Retinal pigment epithelial cell (primary cell): Measurements from ENCODE around the gene TBC1D14.

Experiments
- DNase-seq: peaks from one replicate; pipeline ENCODE4 v3.0.0-alpha.2; 2010; ENCODE audit warnings: low read depth
- H3K4me3 ChIP-seq: 2 replicates; pipeline ENCODE4 v1.5.1; 2011; ENCODE audit warnings: mild to moderate bottlenecking, low read length, control low read depth, moderate library complexity
- TF ChIP-seq, protein P1 (sequence below): conservative IDR thresholded peaks from 2 replicates; pipeline ENCODE4 v1.5.1; 2011; ENCODE audit warnings: low read depth, low read length, control low read depth, inconsistent platforms

The TBC1D14 gene

DNA sequence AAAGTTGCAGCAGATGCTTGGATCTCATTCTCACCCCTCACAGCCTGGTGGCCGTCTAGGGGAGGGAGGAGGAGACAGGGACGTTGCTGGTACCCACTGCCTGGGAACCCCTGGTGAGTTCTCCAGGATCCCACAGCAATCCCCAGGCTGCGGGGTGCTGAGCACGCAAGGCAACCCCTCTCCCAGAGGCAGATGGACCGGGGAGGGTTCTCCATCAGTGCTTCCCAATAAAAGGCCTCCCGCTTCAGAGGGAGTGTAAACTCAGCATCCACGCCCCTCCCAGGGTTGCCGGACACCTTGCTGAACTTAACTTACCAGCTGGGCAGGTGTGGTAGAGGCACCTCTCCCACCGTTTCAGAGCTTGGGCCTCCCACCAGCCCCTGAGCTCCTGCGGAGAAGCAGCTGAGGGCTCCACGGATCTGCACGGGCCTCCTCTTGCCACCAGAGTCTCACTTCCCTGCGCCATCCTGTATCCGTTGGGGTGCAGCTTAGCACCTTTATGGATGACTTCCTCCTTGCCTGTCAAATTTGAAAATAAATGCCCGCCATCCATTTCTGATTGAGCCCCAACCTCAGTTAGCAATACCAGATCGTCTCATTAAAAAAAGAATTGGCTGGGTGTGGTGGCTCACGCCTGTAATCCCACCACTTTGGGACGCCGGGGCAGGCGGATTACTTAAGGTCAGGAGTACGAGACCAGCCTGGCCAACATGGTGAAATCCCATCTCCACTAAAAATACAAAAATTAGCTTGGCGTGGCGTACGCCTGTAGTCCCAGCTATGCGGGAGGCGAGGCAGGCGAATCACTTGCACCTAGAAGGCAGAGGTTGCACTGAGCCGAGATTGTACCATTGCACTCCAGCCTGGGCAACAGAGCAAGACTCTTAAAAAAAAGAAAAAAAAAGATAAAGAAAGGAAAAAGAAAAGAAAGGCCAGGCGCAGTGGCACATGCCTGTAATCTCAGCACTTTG lies 14.8 kb upstream of the TBC1D14 start:
- DNase-seq: no peak
- TF ChIP-seq, protein P1, sequence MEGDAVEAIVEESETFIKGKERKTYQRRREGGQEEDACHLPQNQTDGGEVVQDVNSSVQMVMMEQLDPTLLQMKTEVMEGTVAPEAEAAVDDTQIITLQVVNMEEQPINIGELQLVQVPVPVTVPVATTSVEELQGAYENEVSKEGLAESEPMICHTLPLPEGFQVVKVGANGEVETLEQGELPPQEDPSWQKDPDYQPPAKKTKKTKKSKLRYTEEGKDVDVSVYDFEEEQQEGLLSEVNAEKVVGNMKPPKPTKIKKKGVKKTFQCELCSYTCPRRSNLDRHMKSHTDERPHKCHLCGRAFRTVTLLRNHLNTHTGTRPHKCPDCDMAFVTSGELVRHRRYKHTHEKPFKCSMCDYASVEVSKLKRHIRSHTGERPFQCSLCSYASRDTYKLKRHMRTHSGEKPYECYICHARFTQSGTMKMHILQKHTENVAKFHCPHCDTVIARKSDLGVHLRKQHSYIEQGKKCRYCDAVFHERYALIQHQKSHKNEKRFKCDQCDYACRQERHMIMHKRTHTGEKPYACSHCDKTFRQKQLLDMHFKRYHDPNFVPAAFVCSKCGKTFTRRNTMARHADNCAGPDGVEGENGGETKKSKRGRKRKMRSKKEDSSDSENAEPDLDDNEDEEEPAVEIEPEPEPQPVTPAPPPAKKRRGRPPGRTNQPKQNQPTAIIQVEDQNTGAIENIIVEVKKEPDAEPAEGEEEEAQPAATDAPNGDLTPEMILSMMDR: no peak

DNA sequence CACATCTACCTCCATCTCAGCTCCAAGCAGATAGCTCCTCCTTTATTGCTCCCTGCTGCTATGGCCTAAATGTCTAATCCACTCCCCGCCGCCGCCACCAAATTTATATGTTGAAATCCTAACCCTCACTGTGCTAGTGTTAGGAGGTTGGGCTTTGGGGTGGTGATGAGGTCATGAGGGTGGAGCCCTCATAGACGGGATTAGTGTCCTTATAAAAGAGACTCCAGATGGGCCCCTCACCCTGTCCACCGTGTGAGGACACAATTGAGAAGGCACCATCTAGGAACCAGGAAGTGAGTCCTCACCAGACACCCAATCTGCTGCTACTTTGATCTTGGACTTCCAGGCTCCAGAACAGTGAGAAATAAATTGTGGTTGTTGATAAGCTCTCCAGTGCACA lies 13.6 kb upstream of the TBC1D14 start:
- H3K4me3 ChIP-seq: no peak overlapping the region
- no peak for DNase-seq
- TF ChIP-seq, protein P1: no peak

More for the DNA sequence above, 14.8 kb upstream of the TBC1D14 start:
- H3K4me3 ChIP-seq: no peak overlapping the region

DNA sequence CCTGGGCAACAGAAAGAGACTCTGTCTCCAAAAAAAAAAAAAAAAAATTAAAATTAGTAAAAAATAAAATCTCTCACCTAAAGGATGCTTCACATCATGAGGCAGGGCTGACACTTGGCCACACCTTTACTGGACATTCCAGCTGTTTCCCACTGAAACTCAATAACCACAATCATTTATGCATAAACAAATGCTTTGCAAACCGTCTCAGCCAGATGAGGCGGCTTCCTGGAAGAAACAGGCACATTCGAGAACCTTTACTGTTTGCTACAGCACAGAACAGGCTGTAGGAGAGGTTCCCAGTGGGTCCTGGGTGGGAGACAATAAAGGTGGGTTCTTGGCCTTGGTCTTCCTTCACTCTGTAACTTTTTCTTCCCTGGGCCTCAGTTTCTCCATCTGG lies 10.9 kb upstream of the TBC1D14 start:
- no peak overlapping the region for H3K4me3 ChIP-seq
- DNase-seq: no peak
- TF ChIP-seq, protein P1: no peak

DNA sequence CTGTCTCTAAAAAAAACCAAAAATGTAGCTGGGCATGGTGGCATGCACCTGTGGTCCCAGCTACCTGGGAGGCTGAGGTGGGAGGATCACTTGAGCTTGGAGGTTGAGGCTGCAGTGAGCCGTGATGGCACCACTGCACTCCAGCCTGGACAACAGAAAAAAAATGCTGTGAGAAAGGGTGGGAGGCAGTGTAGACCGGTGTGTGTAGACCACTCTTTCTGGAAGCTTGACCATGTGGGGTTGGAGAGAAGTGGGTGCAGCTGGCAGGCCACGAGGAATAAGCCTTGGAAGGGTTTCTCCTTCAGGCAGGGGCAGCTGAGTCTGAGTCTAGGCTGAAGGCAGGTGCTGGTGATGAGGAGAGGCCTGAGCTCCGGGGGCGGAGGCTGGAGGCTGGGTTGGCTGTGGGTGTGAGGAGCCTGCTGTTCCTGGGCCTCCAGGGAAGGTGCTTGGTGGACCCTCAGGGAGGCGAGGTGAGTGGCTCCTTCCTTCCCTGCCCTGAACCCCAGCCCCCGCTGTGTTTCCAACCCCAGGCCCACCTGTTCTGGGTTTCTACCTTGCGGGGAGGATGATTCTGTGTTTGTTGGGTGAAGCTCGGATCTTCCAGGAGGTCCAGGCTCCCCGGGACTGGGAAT lies 9.3 kb upstream of the TBC1D14 start:
- no peak overlapping the region for H3K4me3 ChIP-seq
- TF ChIP-seq, protein P1: no peak
- DNase-seq: no peak

DNA sequence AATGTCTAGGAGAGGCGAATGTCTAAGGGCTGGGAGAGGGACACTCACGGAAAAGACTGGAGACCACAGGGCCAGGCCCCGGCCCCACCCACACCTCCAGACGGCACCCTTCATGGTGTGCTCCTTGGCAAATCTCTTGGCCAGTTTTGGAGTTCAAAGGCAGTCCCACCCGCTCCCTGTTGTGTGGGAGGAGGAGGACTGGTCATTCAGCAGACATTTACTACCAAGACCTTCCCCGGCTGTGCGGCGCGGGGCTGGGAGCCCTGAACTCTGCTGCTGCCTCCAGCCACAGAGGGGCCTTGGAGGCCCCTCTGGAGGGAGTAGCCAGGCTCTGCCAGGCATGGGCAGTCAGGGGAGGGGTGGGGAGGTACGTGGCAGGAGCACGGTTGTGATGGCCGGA lies 8.7 kb upstream of the TBC1D14 start:
- TF ChIP-seq, protein P1: no peak
- H3K4me3 ChIP-seq: no peak overlapping the region
- DNase-seq: no peak

DNA sequence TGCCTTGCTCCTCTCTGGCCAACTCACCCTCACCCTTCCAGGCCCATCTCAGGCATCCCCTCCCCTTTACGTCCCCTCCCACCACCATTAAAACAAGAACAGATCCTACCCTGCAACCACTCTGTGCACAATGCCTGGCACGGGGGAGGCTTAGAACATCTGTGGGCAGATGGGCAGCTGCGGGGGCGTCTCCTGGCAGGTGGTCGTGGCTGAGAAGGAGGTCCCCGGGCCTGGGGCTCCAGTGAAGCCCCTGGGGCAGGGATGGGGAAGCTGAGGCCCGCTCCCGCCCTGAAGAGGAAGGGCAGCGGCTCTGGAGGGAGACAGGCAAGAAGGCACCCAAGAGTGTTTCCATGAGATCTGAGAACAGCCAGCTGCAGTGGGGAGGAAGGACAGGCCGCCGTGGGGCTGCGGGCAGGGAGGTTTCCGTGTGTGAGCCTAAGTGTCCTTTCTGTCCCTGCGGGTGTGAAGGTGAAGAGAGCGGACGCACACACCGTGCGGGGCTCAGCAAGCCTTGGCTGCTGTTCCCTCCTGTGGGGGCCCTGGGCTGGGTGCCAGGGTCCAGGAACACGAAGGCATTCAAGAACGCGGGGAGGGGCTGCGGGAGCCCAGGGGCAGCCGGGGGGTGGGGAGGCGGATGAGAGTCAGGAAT lies 7.8 kb upstream of the TBC1D14 start:
- no peak for DNase-seq
- no peak overlapping the region for H3K4me3 ChIP-seq
- TF ChIP-seq, protein P1: no peak
